Mucosa of descending colon (tissue), 3 donors: ENCODE data around the gene SCAF11. TPM values are rescaled to one million over a fixed set of nuclear protein-coding genes. Genes with fewer than 3 reads are reported as not detected.

Experiments
- ATAC-seq: fragments of 200-7000 bp; cut with Tn5 transposase; one replicate; pipeline ENCODE4 v1.9.1; 2020; ENCODE audit warnings: mild to moderate bottlenecking, moderate library complexity
- DNase-seq, 3 donors: peaks; one replicate each; pipeline ENCODE4 v3.0.0-alpha.2; 2020
- H3K36me3 ChIP-seq: fragments of 200-600 bp; one replicate; pipeline ENCODE4 v1.8.0; 2021; ENCODE audit warnings: low read depth, mild to moderate bottlenecking
- H3K4me1 ChIP-seq: fragments of 200-600 bp; one replicate; pipeline ENCODE4 v1.8.0; 2021; ENCODE audit warnings: low read depth, mild to moderate bottlenecking
- H3K4me3 ChIP-seq: fragments of 200-600 bp; one replicate; pipeline ENCODE4 v1.8.0; 2021; ENCODE audit warnings: mild to moderate bottlenecking
- H3K9me3 ChIP-seq: fragments of 200-600 bp; one replicate; pipeline ENCODE4 v1.8.0; 2021; ENCODE audit warnings: mild to moderate bottlenecking
- CTCF ChIP-seq: fragments of 200-600 bp; IDR thresholded peaks from one replicate; pipeline ENCODE4 v1.8.0; 2022; ENCODE audit warnings: antibody characterized with exemption, mild to moderate bottlenecking
- intact Hi-C, 2 donors: fragments of 100-400 bp; cut with DNase I in 1 of 2; cut with micrococcal nuclease in 1 of 2; formaldehyde crosslinking; loops; one replicate each; pipeline versions ENCODE4 v1.11.0 to v1.11.1; 2022; cut with DNase I, micrococcal nuclease
- total RNA-seq, 3 donors: library from RNA; stranded (reverse); fragmentation: NEBNext Ultra II Directional in 2 of 3; extraction: Animal tissue kit (Norgen Biotek cat#: 25700) in 2 of 3; gene quantifications; one replicate each; pipeline versions ENCODE4 v1.2.1 to v1.2.4, GENCODE V29; 2021 to 2023
- donor health status: DM: no; HTN: no; CAD: no; lungs with moderate emphysema.
- donor health status: DM: no; HTN: no; CAD: no.
- donor health status: DM: no; HTN: yes; CAD: no.

The SCAF11 gene
- total RNA-seq, 3 donors from 2014 or later, result 107 to 131 (median 122) TPM

- Histone ChIP-seq H3K36me3 (no peaks in the 10 kb centered on the region), H3K9me3 (no peaks in the 10 kb centered on the region), H3K4me3 (no peak overlapping the region), H3K4me1 (no peaks in the 10 kb centered on the region)
- intact Hi-C loops, result no loop called here
- ATAC-seq (no peak), DNase-seq (no peak)
- TF ChIP-seq CTCF, result no peak
Observed at GRCh38 chr12:45912774-45913173, 77.6 kb downstream of the SCAF11 start.

DNA sequence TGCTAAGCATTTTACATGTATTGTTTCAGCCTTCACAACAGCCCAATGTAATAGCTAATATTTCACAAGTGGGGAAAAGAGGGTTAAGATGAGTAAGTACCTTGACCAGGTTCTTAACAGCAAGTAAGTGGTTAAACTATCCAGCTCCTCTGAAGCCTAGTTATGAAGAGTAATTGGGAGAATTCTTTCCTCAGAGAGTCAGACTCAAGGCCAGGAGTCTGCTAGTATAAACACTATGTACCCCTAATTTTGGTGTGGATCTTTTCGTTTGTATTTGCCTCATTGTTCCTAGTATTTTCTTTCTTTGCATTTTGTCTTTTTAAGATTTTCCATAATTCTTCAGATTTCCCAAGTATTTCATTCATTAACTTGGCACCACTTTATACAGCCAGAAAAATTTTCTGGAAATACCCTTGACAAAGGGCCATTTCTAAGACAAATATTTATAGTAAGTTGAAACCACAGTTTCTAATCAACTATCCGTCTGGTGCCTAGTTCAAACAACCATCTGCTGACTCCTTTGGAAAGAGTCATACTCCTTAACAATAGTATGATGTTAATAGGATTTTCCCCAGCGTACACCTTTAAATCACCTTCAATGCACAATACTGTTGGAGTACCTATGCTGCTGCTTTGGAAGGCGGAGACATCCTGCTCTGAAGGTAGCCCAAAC lies 81.2 kb downstream of the SCAF11 start:
- intact Hi-C loops, result no loop called here
- Histone ChIP-seq H3K9me3 (no peaks in the 10 kb centered on the region), H3K36me3 (no peaks in the 10 kb centered on the region), H3K4me3 (no peak overlapping the region), H3K4me1 (no peaks in the 10 kb centered on the region)
- no peak for TF ChIP-seq CTCF
- ATAC-seq (no peak), DNase-seq (no peak)

GRCh38 chr12:45907955-45908354 lies 82.4 kb downstream of the SCAF11 start:
- TF ChIP-seq CTCF, result no peak
- Histone ChIP-seq H3K36me3 (no peaks in the 10 kb centered on the region), H3K9me3 (no peaks in the 10 kb centered on the region), H3K4me3 (no peak overlapping the region), H3K4me1 (no peaks in the 10 kb centered on the region)
- DNase-seq (no peak), ATAC-seq (no peak)
- intact Hi-C loops, result no loop called here

GRCh38 chr12:45898094-45898493 lies 92.3 kb downstream of the SCAF11 start:
- no peak for TF ChIP-seq CTCF
- H3K4me3 ChIP-seq, result no peak overlapping the region
- H3K9me3 ChIP-seq, result no peaks in the 10 kb centered on the region
- no peaks in the 10 kb centered on the region for H3K36me3 ChIP-seq
- DNase-seq (no peak), ATAC-seq (no peak)
- H3K4me1 ChIP-seq, result no peaks in the 10 kb centered on the region
- intact Hi-C loops, result no loop called here

- Histone ChIP-seq H3K36me3 (no peaks in the 10 kb centered on the region), H3K4me1 (no peaks in the 10 kb centered on the region), H3K9me3 (no peaks in the 10 kb centered on the region), H3K4me3 (no peak overlapping the region)
- no peak for TF ChIP-seq CTCF
- DNase-seq (no peak), ATAC-seq (no peak)
- intact Hi-C loops, result no loop called here
Observed at GRCh38 chr12:45895961-45896360, 94.4 kb downstream of the SCAF11 start.

DNA sequence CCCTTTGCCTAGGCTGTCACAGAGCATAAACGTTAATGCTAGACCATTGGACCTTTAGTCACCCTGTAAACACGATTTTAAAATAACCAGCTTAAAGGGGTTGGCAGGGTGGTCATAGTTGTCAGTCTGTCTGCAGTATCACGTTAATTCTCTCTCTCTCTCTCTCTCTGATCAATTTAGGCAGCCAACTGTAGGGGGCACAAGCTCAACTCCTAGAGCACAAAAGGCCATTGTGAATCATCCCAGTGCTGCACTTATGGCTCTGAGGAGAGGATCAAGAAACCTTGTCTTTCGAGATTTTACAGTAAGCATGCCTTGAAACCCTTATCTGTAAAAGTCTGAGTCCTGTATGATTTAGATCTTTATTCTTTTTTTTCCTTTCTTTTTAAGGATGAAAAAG lies 97.1 kb downstream of the SCAF11 start:
- Histone ChIP-seq H3K36me3 (no peaks in the 10 kb centered on the region), H3K9me3 (no peaks in the 10 kb centered on the region), H3K4me3 (no peak overlapping the region), H3K4me1 (no peaks in the 10 kb centered on the region)
- ATAC-seq, result no peak
- DNase-seq, result no peak
- intact Hi-C loops, result no loop called here
- TF ChIP-seq CTCF, result no peak
